ENCODE measurements around the gene COL28A1.

COL28A1 gene

DNA sequence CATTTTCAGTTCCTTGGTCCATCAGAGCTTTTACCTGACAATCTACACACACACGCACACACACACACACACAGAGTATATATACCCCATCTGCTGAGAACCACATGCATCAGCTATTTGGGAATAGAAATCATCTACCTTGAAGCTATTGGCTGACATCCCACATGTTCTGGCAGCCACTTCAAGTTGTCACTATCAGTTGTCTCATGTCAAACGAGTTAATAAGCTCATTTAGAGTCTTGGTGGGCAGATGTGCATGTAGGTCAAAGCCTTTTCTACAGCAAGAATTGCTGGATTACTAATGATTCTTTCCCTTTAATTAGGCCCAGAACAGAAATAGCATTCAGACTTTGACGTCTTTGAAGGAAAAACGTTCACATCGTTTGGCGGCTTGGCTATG lies 36.8 kb downstream of the COL28A1 start:
- no peak for TF ChIP-seq EZH2 (IDR thresholded peaks at IDR 0.05; ENCODE audit: borderline replicate concordance, low read length)
- TF ChIP-seq, protein P1, sequence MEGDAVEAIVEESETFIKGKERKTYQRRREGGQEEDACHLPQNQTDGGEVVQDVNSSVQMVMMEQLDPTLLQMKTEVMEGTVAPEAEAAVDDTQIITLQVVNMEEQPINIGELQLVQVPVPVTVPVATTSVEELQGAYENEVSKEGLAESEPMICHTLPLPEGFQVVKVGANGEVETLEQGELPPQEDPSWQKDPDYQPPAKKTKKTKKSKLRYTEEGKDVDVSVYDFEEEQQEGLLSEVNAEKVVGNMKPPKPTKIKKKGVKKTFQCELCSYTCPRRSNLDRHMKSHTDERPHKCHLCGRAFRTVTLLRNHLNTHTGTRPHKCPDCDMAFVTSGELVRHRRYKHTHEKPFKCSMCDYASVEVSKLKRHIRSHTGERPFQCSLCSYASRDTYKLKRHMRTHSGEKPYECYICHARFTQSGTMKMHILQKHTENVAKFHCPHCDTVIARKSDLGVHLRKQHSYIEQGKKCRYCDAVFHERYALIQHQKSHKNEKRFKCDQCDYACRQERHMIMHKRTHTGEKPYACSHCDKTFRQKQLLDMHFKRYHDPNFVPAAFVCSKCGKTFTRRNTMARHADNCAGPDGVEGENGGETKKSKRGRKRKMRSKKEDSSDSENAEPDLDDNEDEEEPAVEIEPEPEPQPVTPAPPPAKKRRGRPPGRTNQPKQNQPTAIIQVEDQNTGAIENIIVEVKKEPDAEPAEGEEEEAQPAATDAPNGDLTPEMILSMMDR (IDR thresholded peaks at IDR 0.05; ENCODE audit: low read length), result no peak
- Histone ChIP-seq H2AFZ (ENCODE audit: low read length) (no peak overlapping the region), H3K4me1 (ENCODE audit: insufficient read depth, low read length, severe bottlenecking) (no peaks in the 10 kb centered on the region), H3K4me3 (ENCODE audit: low read depth, low read length, poor library complexity, severe bottlenecking) (no peak overlapping the region), H3K4me2 (ENCODE audit: low read length) (no peak overlapping the region), H3K9ac (ENCODE audit: low read length) (no peak overlapping the region), H3K36me3 (ENCODE audit: insufficient read depth, low read length) (no peaks in the 10 kb centered on the region), H3K9me3 (ENCODE audit: low read length) (no peaks in the 10 kb centered on the region), H3K9me2 (ENCODE audit: low read depth, low read length) (no peaks in the 10 kb centered on the region), H3F3A (ENCODE audit: insufficient read depth, low read length) (no peaks in the 10 kb centered on the region), H4K20me1 (ENCODE audit: insufficient read depth, low read length) (no peaks in the 10 kb centered on the region), H3K27ac (ENCODE audit: low read depth, low read length, poor library complexity, severe bottlenecking) (no peak overlapping the region), H3K27me3 (ENCODE audit: insufficient read depth, low read length) (no peaks in the 10 kb centered on the region; the same call in 1 of the 2 replicates), H3K79me2 (ENCODE audit: insufficient read depth, low read length) (no peaks in the 10 kb centered on the region)

DNA sequence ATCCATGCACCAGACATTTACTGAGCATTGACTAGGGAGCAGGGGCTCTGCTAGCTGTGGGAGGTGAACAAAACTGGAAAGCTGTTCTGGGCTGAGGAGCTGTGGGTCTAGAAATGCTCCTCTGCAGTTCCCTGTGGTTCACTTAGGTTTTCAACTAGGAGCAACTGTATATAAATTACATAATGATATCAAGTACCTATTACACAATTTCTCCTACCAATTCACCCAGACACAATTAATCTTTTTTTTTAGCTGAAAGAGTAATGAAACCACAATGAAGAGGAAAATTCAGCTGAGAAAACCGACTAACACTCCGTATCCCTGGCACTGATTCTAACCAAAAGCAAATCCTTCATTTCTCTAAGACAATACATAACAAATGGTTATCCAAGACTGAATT lies 39.4 kb downstream of the COL28A1 start:
- no peaks in the 10 kb centered on the region for H3K9me2 ChIP-seq (ENCODE audit: low read depth, low read length)
- no peaks in the 10 kb centered on the region for H3K9me3 ChIP-seq (ENCODE audit: low read length)
- TF ChIP-seq, protein P1 (IDR thresholded peaks at IDR 0.05; ENCODE audit: low read length), result no peak
- TF ChIP-seq EZH2 (IDR thresholded peaks at IDR 0.05; ENCODE audit: borderline replicate concordance, low read length), result no peak
- no peaks in the 10 kb centered on the region for H3K36me3 ChIP-seq (ENCODE audit: insufficient read depth, low read length)
- H3K79me2 ChIP-seq (ENCODE audit: insufficient read depth, low read length), result no peaks in the 10 kb centered on the region
- no peak overlapping the region for H3K9ac ChIP-seq (ENCODE audit: low read length)
- no peak overlapping the region for H3K27ac ChIP-seq (ENCODE audit: low read depth, low read length, poor library complexity, severe bottlenecking)
- H4K20me1 ChIP-seq (ENCODE audit: insufficient read depth, low read length), result no peaks in the 10 kb centered on the region
- no peaks in the 10 kb centered on the region; the same call in 1 of the 2 replicates for H3K27me3 ChIP-seq (ENCODE audit: insufficient read depth, low read length)
- H3F3A ChIP-seq (ENCODE audit: insufficient read depth, low read length), result no peaks in the 10 kb centered on the region
- no peaks in the 10 kb centered on the region for H3K4me1 ChIP-seq (ENCODE audit: insufficient read depth, low read length, severe bottlenecking)
- no peak overlapping the region for H2AFZ ChIP-seq (ENCODE audit: low read length)
- no peak overlapping the region for H3K4me3 ChIP-seq (ENCODE audit: low read depth, low read length, poor library complexity, severe bottlenecking)
- no peak overlapping the region for H3K4me2 ChIP-seq (ENCODE audit: low read length)

DNA sequence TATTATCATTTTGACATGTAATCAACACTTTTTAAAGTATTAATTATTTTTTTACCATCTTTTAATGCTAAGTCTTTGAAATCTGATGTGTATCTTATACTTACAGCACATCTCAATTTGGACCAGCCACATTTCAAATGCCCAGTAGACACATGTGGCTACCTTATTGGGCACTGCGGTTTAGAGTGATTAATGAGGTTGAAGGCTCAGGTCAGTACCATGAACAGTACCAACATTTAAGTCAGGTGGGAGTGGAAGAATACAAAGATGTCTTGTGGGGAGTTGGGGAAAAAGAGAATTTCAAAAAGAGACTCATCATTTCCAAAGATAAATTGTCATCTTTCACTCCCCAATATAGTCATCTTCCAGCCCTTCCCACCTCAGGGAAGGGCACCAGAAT lies 40.5 kb downstream of the COL28A1 start:
- H3K36me3 ChIP-seq (ENCODE audit: insufficient read depth, low read length), result no peaks in the 10 kb centered on the region
- no peak overlapping the region for H3K9ac ChIP-seq (ENCODE audit: low read length)
- H3K9me3 ChIP-seq (ENCODE audit: low read length), result no peaks in the 10 kb centered on the region
- no peak overlapping the region for H3K4me3 ChIP-seq (ENCODE audit: low read depth, low read length, poor library complexity, severe bottlenecking)
- H3K9me2 ChIP-seq (ENCODE audit: low read depth, low read length), result no peaks in the 10 kb centered on the region
- TF ChIP-seq, protein P1 (IDR thresholded peaks at IDR 0.05; ENCODE audit: low read length), result no peak
- no peaks in the 10 kb centered on the region for H3K27me3 ChIP-seq (ENCODE audit: insufficient read depth, low read length)
- no peaks in the 10 kb centered on the region for H3F3A ChIP-seq (ENCODE audit: insufficient read depth, low read length)
- no peak overlapping the region for H3K27ac ChIP-seq (ENCODE audit: low read depth, low read length, poor library complexity, severe bottlenecking)
- no peaks in the 10 kb centered on the region for H4K20me1 ChIP-seq (ENCODE audit: insufficient read depth, low read length)
- no peak overlapping the region for H2AFZ ChIP-seq (ENCODE audit: low read length)
- H3K4me1 ChIP-seq (ENCODE audit: insufficient read depth, low read length, severe bottlenecking), result no peaks in the 10 kb centered on the region
- H3K79me2 ChIP-seq (ENCODE audit: insufficient read depth, low read length), result no peaks in the 10 kb centered on the region
- no peak overlapping the region for H3K4me2 ChIP-seq (ENCODE audit: low read length)

Data from OCI-LY1 (cell line).